ENCODE results near the gene SUMF1.
A peak's percentile ranks its signal among the peaks of the same experiment; 100 is the strongest.

SUMF1 gene

GRCh38 chr3:4466741-4467521, at the start of gene SUMF1:
TSS of gene SUMF1 (minus strand) at chr3:4467269. CDS start at chr3:4467245, 24 bp downstream.
- peak; percentile 61 for DNase-seq

GRCh38 chr3:4515916-4516579, 49.0 kb upstream of the SUMF1 start:
- DNase-seq, result no peak

DNA sequence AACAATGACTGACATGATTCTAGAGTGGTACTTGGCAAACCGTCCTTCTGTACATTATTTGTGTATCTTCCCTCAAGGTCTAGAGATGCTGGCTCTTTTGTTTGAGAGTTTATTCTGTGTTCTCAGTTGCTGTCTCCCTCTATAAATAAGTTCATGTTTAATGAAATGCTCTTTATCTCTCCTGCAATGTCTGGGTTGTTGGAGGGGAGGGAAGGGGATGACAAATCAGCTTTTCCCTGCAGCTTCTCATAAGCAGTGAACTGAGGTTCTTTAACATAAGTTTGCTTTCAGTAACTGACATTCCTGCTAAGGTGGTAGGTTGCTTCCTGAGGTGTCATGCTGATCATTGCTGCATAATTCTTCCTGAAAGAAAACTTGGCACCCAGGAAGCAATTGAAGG, 47.8 kb upstream of the SUMF1 start:
- no peak for DNase-seq

GRCh38 chr3:4514321-4514720, 47.3 kb upstream of the SUMF1 start:
- no peak for DNase-seq

DNA sequence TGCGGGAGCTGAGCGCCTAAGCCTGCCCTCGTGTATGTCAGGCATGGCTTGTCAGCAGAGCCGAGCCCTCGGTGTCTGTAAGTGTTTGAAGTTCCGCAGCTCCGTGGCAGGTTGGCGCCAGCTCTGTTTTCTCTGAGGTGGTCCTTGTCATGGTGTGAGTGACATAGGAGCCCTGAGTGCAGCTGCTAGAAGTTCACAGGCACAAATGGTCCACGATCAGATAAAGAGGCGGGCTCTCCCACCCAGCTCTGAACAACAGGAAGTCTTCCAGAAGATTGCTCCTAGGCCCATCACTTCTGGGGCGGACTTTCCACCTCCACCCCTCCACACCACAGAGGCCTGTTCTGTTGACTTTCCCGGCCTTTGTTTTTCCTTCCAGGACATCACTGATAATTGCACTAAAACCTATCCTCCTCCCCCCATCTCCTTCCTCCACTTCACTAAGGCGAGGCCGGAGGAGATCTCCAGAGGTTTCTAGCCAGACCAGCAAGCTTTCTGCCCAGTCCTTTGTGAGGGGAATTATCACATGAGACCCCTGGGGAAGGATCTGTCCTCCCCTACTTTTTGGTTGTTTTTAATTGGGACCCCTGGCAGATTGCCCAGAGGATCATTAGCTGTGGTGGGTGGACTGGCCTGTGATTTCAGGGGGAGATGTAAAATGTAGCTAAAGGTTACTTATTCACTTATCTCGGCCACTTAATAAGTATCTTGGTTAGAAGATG, 46.0 kb upstream of the SUMF1 start:
- DNase-seq, result no peak

DNA sequence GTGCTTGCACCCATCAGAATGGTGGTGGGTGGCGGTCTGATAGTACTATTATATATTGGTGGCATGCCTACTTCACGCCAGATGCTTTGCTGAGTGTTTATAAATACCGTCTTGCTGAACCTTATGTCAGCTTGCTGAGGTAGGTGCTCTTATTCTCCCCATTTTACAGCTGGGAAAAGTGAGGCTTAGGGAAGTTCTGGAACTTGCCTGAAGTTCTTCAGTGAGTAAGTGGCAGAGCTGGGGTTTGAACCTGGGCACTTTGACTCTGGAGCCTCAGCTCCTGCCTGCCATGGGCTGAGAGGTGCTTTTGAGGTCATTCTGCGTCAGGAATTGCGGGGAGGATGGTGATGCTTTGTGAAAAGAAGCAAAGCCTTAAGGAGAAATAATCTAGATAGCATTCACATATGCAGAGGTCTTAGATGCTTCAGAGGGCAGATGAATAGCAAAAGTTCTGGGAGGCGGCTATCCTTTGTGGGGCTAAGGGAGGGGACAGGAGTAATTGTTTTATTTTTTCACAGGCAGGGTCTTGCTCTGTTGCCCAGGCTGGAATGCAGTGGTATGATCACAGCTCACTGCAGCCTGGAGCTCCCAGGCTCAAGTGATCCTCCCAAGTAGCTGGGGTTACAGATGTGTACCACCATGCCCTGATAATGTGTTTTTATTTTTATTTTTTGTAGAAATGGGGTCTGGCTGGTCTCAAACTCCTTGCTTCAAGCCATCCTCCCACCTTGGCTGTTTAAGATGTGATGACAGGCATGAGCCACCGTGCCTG, 44.6 kb upstream of the SUMF1 start:
- DNase-seq, result no peak

- no peak for DNase-seq
These were observed 43.1 kb upstream of the SUMF1 start for GRCh38 chr3:4509983-4510755.

DNA sequence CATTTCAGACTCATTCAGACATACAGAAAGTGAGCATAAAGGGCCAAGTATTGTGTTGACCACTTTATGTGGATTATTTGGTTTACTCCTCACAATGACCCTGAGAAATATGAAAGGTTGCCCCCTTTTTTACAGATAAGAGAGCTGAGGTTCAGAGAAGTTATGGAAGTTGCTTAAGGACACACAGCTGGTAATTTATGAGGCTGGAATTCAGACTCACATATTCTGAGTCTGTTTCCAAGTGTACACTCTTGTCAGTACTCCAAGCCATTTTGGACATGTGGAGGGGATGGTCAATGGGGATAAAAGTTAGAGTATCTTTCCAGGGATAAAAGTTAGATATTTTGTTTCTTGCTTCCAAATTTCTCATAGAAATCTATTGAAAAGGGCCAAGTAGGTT, 42.0 kb upstream of the SUMF1 start:
- no peak for DNase-seq

DNA sequence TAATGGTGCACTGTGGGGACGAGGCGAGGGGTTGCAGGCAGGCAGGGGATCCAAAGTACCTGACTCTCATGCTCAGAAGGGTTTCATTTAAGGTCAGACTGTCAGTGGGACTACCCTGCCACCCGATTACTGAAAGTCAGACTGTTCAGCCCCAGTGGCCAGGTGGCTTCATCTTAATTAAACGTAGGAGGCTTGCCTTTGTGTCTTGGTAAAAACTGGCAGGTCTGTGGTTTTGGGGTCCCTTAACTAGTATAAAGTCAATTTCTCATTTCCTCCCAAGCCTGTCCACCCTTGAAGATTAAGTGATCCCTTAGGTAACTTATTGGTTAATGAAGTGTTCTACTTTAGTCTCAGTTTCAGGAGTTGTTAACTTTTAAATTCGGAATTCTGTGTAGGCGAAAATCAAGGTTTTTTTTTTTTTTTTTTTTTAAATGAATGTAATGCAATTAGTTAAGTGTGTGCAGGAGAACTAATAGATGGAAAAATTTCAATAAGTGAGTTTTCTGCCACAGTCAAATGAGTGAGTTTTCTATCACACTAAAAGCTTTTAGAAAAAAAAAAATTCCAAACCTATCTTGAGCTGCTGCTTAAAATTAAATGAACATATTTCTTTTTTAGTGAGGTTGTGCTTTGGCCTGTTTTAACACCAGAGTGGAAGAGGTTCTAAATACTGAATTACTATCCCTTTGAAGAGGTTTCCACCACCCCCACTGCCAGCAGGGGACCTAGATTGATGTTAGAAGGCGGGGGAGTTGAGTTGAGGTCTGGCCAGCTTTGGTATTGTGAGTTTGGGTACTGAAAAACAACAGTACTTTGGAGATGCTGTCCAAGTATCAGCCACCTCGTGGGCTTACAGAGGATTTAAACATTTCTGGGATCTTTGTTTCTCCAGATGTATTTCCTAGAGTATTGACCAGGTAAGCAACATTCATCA, 41.2 kb upstream of the SUMF1 start:
- no peak for DNase-seq

GRCh38 chr3:4507024-4507596, 40.0 kb upstream of the SUMF1 start:
- no peak for DNase-seq

DNA sequence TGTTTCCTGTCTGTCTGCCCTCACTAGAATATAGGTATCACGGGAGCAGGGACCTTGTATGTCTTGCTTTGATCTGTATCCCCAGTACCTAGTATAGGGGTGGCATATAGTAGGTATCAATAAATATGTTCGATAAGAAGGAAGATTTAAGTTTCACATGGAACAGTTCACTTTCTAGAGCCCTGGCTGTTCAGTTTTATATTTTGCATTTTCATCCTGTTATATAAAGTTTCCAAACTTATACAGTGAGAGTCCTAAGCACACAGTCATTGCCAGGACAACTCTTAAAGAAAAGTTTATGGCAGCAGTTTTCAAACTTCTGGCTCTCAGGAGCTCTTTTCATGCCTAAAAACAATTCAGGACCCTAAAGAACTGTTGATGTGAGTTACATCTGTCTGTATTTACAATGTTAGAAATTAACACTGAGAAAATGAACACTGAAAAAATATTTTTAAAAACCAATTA, 39.5 kb upstream of the SUMF1 start:
- DNase-seq, result no peak

DNA sequence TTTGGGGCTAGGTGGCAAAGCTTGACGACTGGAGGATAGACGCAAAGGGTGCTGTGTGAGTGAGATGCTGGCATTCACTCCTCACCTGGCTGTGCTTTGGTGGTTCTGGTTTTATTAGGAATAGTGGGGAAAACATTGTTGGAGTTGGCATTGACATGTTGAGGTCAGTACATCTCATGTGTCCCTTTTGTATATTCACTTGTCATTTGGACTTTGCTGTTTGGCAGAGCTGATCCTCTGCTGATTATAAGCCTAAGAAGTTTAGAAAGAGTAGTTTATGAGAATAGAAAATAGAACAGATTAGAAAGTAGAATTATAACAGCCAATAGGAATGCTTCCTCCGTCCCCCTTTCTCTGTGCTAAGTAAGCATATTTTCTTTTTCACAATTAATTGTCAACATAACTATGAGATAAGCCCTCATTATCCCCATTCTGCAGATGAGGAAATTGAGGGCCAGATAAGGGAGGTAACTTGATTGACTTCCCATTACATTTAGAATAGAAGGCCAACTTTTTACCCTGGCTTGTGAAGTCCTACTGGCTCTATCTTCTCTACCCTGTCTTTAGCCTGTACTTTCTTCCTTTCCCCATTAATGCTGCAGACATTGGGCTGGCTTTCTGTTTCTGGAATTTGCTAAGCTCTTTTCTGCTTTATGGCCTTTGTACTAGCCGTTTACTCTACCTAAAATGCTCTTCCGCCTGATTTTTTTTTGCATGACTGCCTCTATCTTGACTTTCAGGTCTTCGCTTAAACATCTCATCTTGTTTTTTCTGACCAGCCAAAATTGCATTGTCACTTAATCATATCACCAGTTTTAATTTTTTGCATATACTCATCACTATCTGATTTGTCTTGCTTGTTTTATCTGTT, 38.9 kb upstream of the SUMF1 start:
- no peak for DNase-seq

- peak; percentile 19 for DNase-seq
These were observed 37.5 kb upstream of the SUMF1 start for GRCh38 chr3:4504340-4505261.

DNA sequence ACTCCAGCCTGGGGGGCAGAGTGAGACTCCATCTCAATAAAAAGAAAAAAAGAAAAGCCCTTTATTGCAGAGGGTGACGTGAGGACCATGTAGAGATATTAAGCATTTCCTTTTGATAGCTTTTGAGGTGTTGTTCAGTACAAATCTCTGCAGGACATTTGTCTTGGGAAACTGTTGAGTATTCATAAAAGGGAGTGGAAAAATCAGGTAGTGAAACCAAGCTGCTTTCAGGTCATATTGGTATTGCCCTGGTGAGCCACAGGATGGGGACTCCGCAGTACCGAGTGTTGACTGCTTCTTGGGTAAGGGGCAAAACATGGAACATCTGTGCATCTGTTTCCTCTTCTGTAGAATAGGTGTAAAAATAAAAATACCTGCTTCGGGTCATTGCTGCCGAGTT, 36.0 kb upstream of the SUMF1 start:
- DNase-seq, result no peak

GRCh38 chr3:4501927-4502326, 34.9 kb upstream of the SUMF1 start:
- DNase-seq, result no peak

- no peak for DNase-seq
These were observed 34.4 kb upstream of the SUMF1 start for GRCh38 chr3:4501437-4501836.

DNA sequence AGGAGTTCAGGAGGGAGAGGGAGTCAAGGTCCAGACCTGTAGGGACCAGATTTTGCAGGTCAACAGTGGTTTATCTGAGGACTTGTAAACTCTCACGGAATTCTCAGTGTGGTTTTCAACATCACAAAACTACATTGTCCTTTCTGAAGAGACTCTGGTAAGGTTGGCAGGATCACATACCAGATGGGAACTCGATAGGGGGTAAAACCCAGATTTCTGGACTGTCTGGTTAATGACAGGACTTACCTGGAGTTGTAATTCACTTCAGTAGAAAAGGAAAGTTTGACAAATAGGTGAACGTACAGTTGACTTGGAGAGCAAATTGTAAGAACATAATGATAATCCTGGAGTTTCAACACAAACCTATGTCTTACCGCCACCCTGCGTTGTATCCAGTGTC, 31.4 kb upstream of the SUMF1 start:
- DNase-seq, result no peak

DNA sequence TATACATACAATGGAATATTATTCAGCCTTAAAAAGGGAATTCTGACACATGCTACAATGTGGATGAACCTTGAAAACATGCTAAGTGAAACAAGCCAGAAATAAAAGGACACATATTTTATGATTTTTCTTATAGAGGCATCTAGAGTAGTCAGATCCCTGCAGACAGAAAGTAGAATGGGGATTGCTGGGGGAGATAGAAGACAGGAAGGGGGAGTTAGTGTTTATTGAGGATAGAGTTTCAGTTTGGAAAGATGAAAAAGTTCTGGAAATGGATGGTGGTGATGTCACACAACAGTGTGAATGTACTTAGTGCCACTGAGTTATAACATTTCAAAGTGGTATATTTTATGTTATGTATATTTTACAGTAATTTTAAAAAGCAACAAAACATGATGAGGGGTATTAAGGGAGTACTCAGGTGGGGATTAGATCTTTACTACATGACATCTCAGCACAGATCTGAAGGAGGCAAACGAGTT, 30.8 kb upstream of the SUMF1 start:
- no peak for DNase-seq

Measured in activated T-cell treated with anti-CD3 and anti-CD28 coated beads for 4 hours (primary cell).